HG03060 (cell line): ENCODE measurements around the gene GASK1A.
"Not testable (repeated sequence)": the region's sequence is repeated elsewhere in the genome, so short reads cannot be mapped to it uniquely, and the experiment has no call there.

Experiments
- ATAC-seq: cut with Tn5 transposase; IDR thresholded peaks from one replicate; pipeline ENCODE4 v1.9.1; 2021; ENCODE audit warnings: low read depth, moderate number of reproducible peaks; ENCODE audit not compliant: unreplicated experiment

Gene GASK1A

GRCh38 chr3:42979044-42979972 lies at the start of gene GASK1A:
TSS of gene GASK1A (plus strand) at chr3:42979311. CDS start at chr3:42979643, 332 bp downstream.
- ATAC-seq = no peak

GRCh38 chr3:42934111-42934510 lies 45.0 kb upstream of the GASK1A start:
- ATAC-seq = no peak

DNA sequence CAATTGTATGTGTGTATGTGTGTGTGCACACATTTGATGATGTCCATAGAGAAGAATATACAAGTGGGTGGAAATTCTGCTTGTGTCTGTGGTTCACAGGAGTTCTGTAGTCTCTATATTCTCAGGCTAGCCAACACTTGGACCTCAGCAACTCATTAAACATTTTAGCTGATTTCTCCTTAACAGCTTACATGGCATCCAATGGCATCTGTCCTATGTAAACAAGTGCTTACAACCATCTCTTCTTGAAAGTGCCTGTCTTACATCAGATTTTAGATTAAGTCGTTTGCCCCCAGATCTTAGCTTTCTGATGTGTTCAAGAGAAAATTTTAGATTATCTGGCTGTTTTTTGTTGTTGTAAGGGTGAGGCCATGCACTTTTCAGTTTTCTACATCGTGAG lies 44.2 kb upstream of the GASK1A start:
- ATAC-seq = no peak

DNA sequence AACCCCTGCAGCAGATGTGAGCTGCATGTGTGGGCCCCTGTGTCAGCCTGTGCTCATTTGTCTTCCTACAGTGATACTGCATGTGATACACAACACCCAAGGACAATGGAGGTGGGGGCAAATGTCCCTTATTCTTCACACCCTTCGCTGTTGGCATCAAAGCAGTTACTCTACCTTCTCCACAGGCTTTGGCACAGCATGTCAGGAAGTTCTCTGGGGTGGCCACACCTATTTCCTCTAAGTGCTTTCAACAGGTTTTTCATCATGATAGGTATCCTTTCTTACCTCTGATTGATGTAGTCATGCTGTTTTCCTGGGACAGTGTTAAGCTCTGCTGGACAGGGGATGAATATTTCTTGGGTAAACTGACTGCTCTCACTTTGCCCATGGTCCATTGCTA lies 43.6 kb upstream of the GASK1A start:
- no peak for ATAC-seq

GRCh38 chr3:42936157-42936981 lies 42.7 kb upstream of the GASK1A start:
- ATAC-seq = no peak

DNA sequence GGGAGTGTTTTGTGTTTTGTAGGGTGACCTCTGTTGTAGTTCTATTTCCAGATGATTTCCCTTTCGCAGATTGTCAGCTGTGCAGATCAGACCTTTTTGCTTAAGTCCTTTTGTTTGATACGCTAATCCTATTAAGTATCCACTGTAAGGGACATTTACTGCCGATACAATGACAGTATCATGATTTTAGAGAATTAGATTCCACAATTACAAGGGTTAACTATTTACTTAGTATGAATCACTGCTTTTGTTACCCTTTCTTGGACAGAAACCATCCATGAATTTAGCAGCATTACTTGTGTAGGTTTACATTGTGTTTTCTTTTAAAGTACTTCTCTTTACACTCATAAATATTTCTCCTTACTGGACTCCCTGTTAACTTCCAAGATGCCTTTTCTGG lies 41.8 kb upstream of the GASK1A start:
- no peak for ATAC-seq

DNA sequence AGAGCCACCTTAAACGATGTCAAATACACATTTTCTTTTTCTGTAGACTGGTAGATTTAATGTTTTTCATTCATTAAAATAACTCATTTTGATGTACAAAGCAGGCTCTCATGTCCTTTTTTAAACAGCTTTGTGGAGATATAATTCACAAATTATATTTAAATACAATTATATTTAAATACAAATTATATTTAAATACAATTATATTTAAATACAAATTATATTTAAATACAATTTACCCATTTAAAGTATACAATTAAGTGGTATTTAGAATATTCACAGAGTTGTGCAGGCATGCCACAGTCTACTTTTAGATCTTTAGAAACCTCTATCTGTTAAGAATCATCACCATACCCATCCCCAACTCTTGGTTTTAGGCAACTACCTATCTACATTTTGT lies 36.4 kb upstream of the GASK1A start:
- ATAC-seq = no peak

DNA sequence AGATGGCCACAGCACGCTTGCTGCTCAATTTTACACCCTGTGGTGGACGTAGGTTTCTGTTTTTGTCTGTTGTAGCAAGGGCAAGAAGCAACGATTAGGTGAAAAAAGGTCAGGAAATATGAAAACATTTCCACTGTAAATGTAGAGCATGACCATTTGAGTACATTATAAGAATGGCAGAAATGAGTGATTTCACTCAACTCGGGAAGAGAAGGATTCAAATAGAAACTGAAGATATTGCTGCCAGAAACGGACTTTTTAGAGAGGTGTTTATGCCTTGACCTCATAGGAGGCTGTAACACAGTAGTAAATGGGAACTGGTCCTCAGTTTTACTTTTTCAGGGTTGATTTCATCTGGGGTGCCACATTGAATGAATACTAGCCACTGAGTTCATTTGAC lies 33.1 kb upstream of the GASK1A start:
- ATAC-seq = no peak

GRCh38 chr3:42957573-42957972 lies 21.5 kb upstream of the GASK1A start:
- ATAC-seq = no peak

DNA sequence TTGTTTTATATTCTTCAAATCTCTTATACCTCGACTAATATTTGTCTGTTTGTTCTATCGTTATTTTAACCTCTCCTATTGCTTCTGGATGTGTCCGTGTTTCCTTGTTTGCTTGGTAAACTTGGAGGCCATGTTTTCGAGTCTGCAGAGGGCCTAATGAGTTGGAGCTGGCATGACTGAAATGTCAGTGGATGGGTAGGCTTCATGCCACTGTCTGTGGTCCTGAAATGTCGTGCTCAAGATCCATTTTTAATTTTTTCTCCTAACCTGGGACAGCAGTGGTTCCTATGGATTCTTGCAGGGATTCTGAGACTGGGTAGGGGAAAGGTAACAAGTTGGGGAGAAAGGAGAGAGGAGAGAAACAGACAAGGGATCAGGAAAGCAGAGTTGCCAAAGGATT lies 18.8 kb upstream of the GASK1A start:
- ATAC-seq = no peak

GRCh38 chr3:42960786-42961185 lies 18.3 kb upstream of the GASK1A start:
- no peak for ATAC-seq

DNA sequence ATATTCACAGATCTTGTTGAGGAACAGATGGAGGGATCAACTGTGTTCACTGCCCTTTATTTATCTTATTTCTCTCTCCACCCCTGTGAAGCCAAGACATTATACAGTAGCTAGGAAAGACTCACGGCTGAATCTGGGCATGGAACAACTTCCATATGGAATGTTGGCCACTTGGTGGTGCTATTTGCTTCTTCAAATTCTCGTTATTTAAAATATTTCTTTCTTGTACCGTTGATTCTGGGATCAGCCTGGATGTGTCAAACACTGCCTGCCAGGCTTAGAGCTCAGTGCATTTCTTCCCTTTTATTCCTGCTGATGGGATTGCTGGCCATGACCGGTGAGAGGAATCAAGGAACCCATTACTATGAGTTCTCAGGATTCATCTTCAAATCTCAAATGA lies 17.5 kb upstream of the GASK1A start:
- no peak for ATAC-seq

GRCh38 chr3:42963269-42963668 lies 15.8 kb upstream of the GASK1A start:
- ATAC-seq = no peak

DNA sequence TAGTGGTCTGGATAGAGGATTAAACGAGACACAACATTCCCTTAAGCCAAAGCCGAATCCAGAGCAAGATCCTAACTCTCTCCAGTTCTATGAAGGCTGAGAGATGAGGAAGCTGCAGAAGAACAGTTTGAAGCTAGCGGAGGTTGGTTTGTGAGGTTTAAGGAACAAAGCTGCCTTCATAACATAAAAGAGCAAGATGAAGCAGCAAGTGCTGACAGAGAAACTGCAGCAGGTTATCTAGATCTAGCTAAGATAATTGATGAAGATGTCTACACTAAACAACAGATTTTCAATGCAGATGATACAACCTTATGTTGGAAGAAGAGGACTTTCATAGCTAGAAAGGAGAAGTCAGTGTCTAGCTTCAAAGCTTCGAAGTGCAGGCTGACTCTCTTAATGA lies 14.8 kb upstream of the GASK1A start:
- ATAC-seq = no peak

GRCh38 chr3:42970557-42970956 lies 8.6 kb upstream of the GASK1A start:
- ATAC-seq = no peak

GRCh38 chr3:42970976-42971772 lies 7.9 kb upstream of the GASK1A start:
- no peak for ATAC-seq

DNA sequence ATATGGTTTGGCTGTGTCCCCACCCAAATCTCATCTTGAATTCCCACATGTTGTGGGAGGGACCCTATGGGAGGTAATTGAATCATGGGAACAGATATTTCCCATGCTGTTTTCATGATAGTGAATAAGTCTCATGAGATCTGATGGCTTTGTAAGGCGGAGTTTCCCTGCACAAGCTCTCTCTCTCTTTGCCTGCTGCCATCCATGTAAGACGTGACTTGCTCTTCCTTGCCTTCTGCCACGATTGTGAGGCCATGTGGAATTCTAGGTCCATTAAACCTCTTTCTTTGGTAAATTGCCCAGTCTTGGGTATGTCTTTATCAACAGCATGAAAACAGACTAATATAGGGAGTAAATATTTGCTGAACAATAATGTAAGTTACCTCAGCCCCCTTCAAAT lies 4.2 kb upstream of the GASK1A start:
- not testable (repeated sequence) for ATAC-seq

DNA sequence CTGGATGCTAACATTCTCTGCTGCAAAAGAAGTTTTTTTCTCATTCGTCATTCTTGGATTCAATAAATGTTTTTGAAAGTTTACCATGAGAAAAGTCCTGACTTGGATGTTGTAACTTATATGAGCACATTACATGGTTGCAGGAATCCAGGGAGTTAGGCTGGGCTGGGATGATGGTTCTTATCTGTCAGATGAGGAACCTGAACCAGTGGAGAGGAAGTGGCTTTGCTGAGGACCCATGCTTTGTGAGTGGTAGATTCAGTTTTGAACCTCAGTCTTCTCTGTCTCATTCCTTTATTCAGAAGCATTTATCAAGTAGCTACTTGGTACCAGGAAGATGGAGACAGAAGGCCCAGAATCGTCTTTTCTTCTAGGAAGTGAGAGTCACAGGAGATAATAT lies 3.7 kb upstream of the GASK1A start:
- no peak for ATAC-seq

DNA sequence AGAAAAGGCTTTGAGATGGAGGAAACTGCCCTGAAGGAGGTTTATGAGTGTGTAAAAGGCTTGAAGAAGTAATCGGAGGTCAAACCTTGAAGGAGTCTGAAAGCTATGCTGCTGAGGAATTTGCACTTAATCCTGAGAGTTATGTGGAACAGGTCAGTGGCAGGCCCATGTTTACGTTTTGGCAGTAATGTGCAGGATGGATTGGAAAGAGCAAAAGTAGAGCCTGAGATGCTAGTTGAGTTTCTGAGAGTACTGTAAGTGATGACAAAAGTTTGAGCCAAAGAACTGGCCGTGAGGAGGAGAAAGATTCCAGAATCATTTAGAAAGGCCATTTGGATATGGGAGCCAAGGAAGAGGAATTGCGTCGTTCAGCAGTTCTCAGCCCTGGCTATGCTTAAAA lies 3.2 kb upstream of the GASK1A start:
- no peak for ATAC-seq

GRCh38 chr3:42980209-42980608 lies 1.1 kb downstream of the GASK1A start:
- no peak for ATAC-seq

- ATAC-seq = no peak
Measured at GRCh38 chr3:42980909-42981308, 1.8 kb downstream of the GASK1A start.
